HepG2 (cell line): ENCODE measurements around the gene ATP8A2. TPM values are rescaled to one million over a fixed set of nuclear protein-coding genes. Genes with fewer than 3 reads are reported as not detected.

Experiments used
- ATAC-seq: fragments of 200-7000 bp; cut with Tn5 transposase; 3 replicates; pipeline ENCODE4 v1.9.1; 2020; ENCODE audit warnings: mild to moderate bottlenecking, moderate library complexity
- BruUV-seq: library from RNA; stranded (reverse); fragments of 400-500 nt; replicated peaks from 2 replicates; lab custom pipeline; 2021; lab: Mats Ljungman, UMichigan
- CTCF ChIA-PET: fragments of 300-600 bp; formaldehyde crosslinking; extraction: SDS; loops from one replicate; lab custom pipeline; 2021; ENCODE audit warnings: low total read pairs, inconsistent platforms, low intra/inter-chr PET ratio; lab: Yijun Ruan, JAX
- POLR2A ChIA-PET: fragments of 350-600 bp; sonication (Branson Sonifier 250); formaldehyde crosslinking; loops from one replicate; lab custom pipeline; 2020; ENCODE audit warnings: antibody characterized with exemption, inconsistent platforms; lab: Yijun Ruan, JAX
- DNase-seq: peaks from one replicate; pipeline ENCODE4 v3.0.0-alpha.2; 2015; ENCODE audit warnings: low spot score
- FAIRE-seq: peaks from 3 replicates; lab custom pipeline; 2011; peaks lifted over from hg19 to GRCh38; lab: Jason Lieb, UNC
- H2AFZ ChIP-seq: one replicate; pipeline ENCODE4 v1.6.1; 2011; ENCODE audit warnings: low read length, inconsistent platforms
- H3K27ac ChIP-seq: fragments of 300-600 bp; 3 replicates; pipeline ENCODE4 v1.8.0; 2011; ENCODE audit warnings: mixed run types, mild to moderate bottlenecking, mixed read lengths, low read length, inconsistent platforms; ENCODE audit not compliant: insufficient read depth; ENCODE audit errors: extremely low read length
- H3K27me3 ChIP-seq, 2 experiments: fragments of 200-600 bp in 1 of 2; 2 replicates in 1 of 2; 3 replicates in 1 of 2; pipeline versions ENCODE4 v1.6.0 to v1.8.0; 2011; ENCODE audit warnings: low read length in 2 of 2, mild to moderate bottlenecking in 2 of 2, moderate library complexity in 2 of 2, inconsistent platforms in 1 of 2; ENCODE audit not compliant: insufficient read depth in 2 of 2, control insufficient read depth in 1 of 2
- H3K36me3 ChIP-seq, 2 experiments: fragments of 200-600 bp in 1 of 2; replicated peaks in 1 of 2; 2 replicates in 1 of 2; 3 replicates in 1 of 2; pipeline versions ENCODE4 v1.5.1 to v1.8.0; 2011; ENCODE audit warnings: low read length in 2 of 2, inconsistent platforms in 1 of 2; ENCODE audit not compliant: insufficient read depth in 2 of 2, control insufficient read depth in 1 of 2
- H3K4me1 ChIP-seq: 2 replicates; pipeline ENCODE4 v1.5.1; 2012; ENCODE audit warnings: low read length, inconsistent platforms; ENCODE audit not compliant: insufficient read depth
- H3K4me2 ChIP-seq: 2 replicates; pipeline ENCODE4 v1.6.0; 2011; ENCODE audit warnings: low read depth, low read length, inconsistent platforms
- H3K4me3 ChIP-seq, 3 experiments: fragments of 200-600 bp in 1 of 3; sonication (generic), shearing (Covaris generic) in 1 of 3; replicated peaks in 1 of 3; 2 replicates each; pipeline ENCODE4 v1.5.1; 2011 to 2016; ENCODE audit warnings: low read length in 3 of 3, inconsistent platforms in 2 of 3, low read depth in 2 of 3, mild to moderate bottlenecking in 2 of 3, control low read depth in 1 of 3, mixed read lengths in 1 of 3; ENCODE audit not compliant: insufficient read depth in 1 of 3
- H3K79me2 ChIP-seq: one replicate; pipeline ENCODE4 v1.6.1; 2011; ENCODE audit warnings: low read length, inconsistent platforms; ENCODE audit not compliant: insufficient read depth
- H3K9ac ChIP-seq: 2 replicates; pipeline ENCODE4 v1.6.0; 2011; ENCODE audit warnings: mild to moderate bottlenecking, low read depth, low read length, inconsistent platforms; ENCODE audit not compliant: insufficient read depth
- H3K9me3 ChIP-seq: 2 replicates; pipeline ENCODE4 v1.5.1; 2012; ENCODE audit warnings: mild to moderate bottlenecking, low read length
- H4K20me1 ChIP-seq: 2 replicates; pipeline ENCODE4 v1.6.0; 2011; ENCODE audit warnings: inconsistent platforms, mild to moderate bottlenecking, low read length, moderate library complexity; ENCODE audit not compliant: insufficient read depth
- BRD4 ChIP-seq: sonication (generic); formaldehyde crosslinking; IDR thresholded peaks from 2 replicates; pipeline ENCODE4 v1.4.0; 2020; ENCODE audit warnings: missing genetic modification reagents
- HIVEP1 ChIP-seq: sonication (generic); formaldehyde crosslinking; IDR thresholded peaks from 2 replicates; pipeline ENCODE4 v1.4.0; 2020; ENCODE audit warnings: mild to moderate bottlenecking, missing genetic modification reagents
- KLF6 ChIP-seq: IDR thresholded peaks from 2 replicates; pipeline ENCODE4 v1.8.0; 2016; ENCODE audit warnings: missing biosample characterization, missing genetic modification reagents
- NR2C2 ChIP-seq: sonication (generic); formaldehyde crosslinking; IDR thresholded peaks from 2 replicates; pipeline ENCODE4 v1.4.0; 2020; ENCODE audit warnings: missing genetic modification reagents, mild to moderate bottlenecking, moderate library complexity, borderline replicate concordance
- PRPF4 ChIP-seq: fragments of 200-400 bp; formaldehyde crosslinking; IDR thresholded peaks from 2 replicates; pipeline ENCODE4 v1.6.1; 2016; ENCODE audit warnings: low read length, low read depth; ENCODE audit not compliant: poor library complexity, severe bottlenecking
- ZNF343 ChIP-seq: sonication (generic); formaldehyde crosslinking; IDR thresholded peaks from 2 replicates; pipeline ENCODE4 v1.4.0; 2020; ENCODE audit warnings: mild to moderate bottlenecking, missing genetic modification reagents
- ZNF432 ChIP-seq: sonication (generic); formaldehyde crosslinking; IDR thresholded peaks from 2 replicates; pipeline ENCODE4 v1.5.0; 2020; ENCODE audit warnings: missing genetic modification reagents, mild to moderate bottlenecking, borderline replicate concordance
- ZNF724P ChIP-seq: sonication (generic); formaldehyde crosslinking; IDR thresholded peaks from 2 replicates; pipeline ENCODE4 v1.8.0; 2022; ENCODE audit warnings: missing genetic modification reagents, borderline replicate concordance
- ZNF782 ChIP-seq: sonication (generic); formaldehyde crosslinking; IDR thresholded peaks from 2 replicates; pipeline ENCODE4 v1.4.0; 2020; ENCODE audit warnings: missing genetic modification reagents, mild to moderate bottlenecking, borderline replicate concordance
- WGBS: methylation state at CpG from one replicate; pipeline ENCODE4 v1.1.6; 2017; ENCODE audit warnings: low lambda C conversion rate; 5-methylcytosine and 5-hydroxymethylcytosine counted together
- in situ Hi-C: cut with HindIII; loops from 2 replicates; pipeline ENCODE4 v1.10.0; 2017; ENCODE audit warnings: low pct_unique_long_range_greater_than_20kb; ENCODE audit not compliant: extremely low pct_ligation_motif_present
- intact Hi-C: fragments of 100-400 bp; cut with micrococcal nuclease; formaldehyde crosslinking; loops from one replicate; pipeline ENCODE4 v1.10.0; 2022; ENCODE audit not compliant: unreplicated experiment
- polyA plus RNA-seq, 8 experiments: library from polyadenylated mRNA; depleted of rRNA in 3 of 8; stranded (reverse) in 7 of 8; unstranded in 1 of 8; fragments of >200 nt; fragmentation: Illumina TruSeq in 4 of 8; extraction: Trizol in 4 of 8; gene quantifications; 2 replicates each; pipeline versions ENCODE4 v1.2.1 to v1.2.3, GENCODE V29; 2011 to 2016; ENCODE audit warnings: low read depth in 4 of 8, missing spikeins in 1 of 8, mixed read lengths in 1 of 8; ENCODE audit not compliant: insufficient read depth in 1 of 8
- total RNA-seq, 5 experiments: library from RNA; depleted of rRNA; stranded (reverse); fragments of >200 nt; fragmentation: Illumina TruSeq; extraction: Trizol; gene quantifications; 2 replicates each; pipeline ENCODE4 v1.2.3, GENCODE V29; 2016; ENCODE audit warnings: low read depth in 1 of 5
- TF ChIP-seq, protein P1 (sequence below): IDR thresholded peaks from 2 replicates; pipeline ENCODE4 v1.6.1; 2018; ENCODE audit warnings: missing genetic modification reagents, mild to moderate bottlenecking, missing compliant biosample characterization
- TF ChIP-seq, protein P2 (sequence below): IDR thresholded peaks from 2 replicates; pipeline ENCODE4 v1.6.1; 2012; ENCODE audit warnings: low read length, improper control_type of control experiment
- TF ChIP-seq, protein P3 (sequence below): sonication (generic); formaldehyde crosslinking; IDR thresholded peaks from 2 replicates; pipeline ENCODE4 v1.4.0; 2020; ENCODE audit warnings: mild to moderate bottlenecking, missing genetic modification reagents

The ATP8A2 gene
- total and polyA plus RNA-seq, 2 of the 13 experiments (the other 11 are each of a cell fraction or from before 2014, with no cell fraction given) = 0.09 TPM; not detected in 1

DNA sequence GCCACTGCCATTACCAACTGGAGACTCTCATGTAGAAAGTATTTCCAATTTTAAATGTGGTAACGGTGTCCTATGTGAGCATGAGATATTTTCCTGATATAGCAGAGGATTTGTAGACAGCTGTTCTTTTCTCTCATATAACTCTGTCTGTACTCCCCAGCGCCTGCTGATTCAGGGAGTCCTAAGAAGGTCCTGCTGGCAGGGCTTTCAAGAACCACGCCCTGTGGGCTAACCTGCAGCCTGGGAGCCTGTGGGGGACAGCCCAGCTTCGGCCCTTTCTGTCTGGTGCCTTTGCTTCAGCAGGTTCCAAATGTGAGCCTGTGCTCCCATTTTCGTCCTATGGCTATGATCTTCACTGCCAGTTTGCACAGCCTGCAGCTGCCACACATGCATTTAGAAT is 316.8 kb downstream of the ATP8A2 start:
- in situ Hi-C loops = no loop called here
- H3K79me2 ChIP-seq = no peaks in the 10 kb centered on the region
- CTCF ChIA-PET = no interaction called here
- no peaks in the 10 kb centered on the region for H3K36me3 ChIP-seq
- H3K9me3 ChIP-seq = no peaks in the 10 kb centered on the region
- no peak overlapping the region for H2AFZ ChIP-seq
- no peak overlapping the region for H3K4me2 ChIP-seq
- POLR2A ChIA-PET = no interaction called here
- no peak overlapping the region for H3K9ac ChIP-seq
- ATAC-seq (no peak), DNase-seq (no peak), FAIRE-seq (no peak)
- 14% methylated on average over 3 of the region's 5 CpGs for WGBS
- H3K27me3 ChIP-seq = no peaks in the 10 kb centered on the region
- no peaks in the 10 kb centered on the region for H3K4me1 ChIP-seq
- H4K20me1 ChIP-seq = no peaks in the 10 kb centered on the region
- no peak overlapping the region for H3K27ac ChIP-seq
- intact Hi-C loops = no loop called here
- TF ChIP-seq, protein P1, sequence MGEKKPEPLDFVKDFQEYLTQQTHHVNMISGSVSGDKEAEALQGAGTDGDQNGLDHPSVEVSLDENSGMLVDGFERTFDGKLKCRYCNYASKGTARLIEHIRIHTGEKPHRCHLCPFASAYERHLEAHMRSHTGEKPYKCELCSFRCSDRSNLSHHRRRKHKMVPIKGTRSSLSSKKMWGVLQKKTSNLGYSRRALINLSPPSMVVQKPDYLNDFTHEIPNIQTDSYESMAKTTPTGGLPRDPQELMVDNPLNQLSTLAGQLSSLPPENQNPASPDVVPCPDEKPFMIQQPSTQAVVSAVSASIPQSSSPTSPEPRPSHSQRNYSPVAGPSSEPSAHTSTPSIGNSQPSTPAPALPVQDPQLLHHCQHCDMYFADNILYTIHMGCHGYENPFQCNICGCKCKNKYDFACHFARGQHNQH (CRISPR knock-in tag) = no peak
- TF ChIP-seq ZNF432 = no peak
- TF ChIP-seq, protein P2, sequence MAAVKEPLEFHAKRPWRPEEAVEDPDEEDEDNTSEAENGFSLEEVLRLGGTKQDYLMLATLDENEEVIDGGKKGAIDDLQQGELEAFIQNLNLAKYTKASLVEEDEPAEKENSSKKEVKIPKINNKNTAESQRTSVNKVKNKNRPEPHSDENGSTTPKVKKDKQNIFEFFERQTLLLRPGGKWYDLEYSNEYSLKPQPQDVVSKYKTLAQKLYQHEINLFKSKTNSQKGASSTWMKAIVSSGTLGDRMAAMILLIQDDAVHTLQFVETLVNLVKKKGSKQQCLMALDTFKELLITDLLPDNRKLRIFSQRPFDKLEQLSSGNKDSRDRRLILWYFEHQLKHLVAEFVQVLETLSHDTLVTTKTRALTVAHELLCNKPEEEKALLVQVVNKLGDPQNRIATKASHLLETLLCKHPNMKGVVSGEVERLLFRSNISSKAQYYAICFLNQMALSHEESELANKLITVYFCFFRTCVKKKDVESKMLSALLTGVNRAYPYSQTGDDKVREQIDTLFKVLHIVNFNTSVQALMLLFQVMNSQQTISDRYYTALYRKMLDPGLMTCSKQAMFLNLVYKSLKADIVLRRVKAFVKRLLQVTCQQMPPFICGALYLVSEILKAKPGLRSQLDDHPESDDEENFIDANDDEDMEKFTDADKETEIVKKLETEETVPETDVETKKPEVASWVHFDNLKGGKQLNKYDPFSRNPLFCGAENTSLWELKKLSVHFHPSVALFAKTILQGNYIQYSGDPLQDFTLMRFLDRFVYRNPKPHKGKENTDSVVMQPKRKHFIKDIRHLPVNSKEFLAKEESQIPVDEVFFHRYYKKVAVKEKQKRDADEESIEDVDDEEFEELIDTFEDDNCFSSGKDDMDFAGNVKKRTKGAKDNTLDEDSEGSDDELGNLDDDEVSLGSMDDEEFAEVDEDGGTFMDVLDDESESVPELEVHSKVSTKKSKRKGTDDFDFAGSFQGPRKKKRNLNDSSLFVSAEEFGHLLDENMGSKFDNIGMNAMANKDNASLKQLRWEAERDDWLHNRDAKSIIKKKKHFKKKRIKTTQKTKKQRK = no peak
- BruUV-seq = no TSS peak
- no peak overlapping the region for H3K4me3 ChIP-seq

DNA sequence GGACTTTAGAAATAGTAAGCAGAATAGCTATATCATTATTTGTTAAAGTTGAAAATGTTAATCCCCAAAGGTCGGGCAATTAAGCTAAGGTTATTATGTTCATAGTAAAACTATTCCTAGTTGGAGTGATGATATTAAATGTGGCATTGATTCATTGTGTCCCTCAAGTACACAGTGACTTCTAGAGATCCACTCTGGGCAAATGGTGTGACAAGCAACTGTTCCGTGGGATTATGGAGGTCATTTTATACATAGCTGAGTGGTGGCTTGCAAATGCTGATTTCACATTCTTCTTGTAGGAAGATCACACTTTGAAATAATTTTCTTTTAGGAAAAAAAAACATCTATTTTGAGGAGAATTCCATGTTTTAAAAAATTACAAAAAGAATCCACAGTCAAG is 317.8 kb downstream of the ATP8A2 start:
- no peaks in the 10 kb centered on the region for H3K27me3 ChIP-seq
- H3K4me3 ChIP-seq = no peak overlapping the region
- no peak overlapping the region for H3K27ac ChIP-seq
- no peaks in the 10 kb centered on the region for H3K36me3 ChIP-seq
- no peaks in the 10 kb centered on the region for H3K9me3 ChIP-seq
- CTCF ChIA-PET = no interaction called here
- FAIRE-seq = no peak
- BruUV-seq = no TSS peak
- H3K79me2 ChIP-seq = no peaks in the 10 kb centered on the region
- intact Hi-C loops (no loop called here), in situ Hi-C loops (no loop called here)
- POLR2A ChIA-PET = no interaction called here
- WGBS = 18% methylated on average over 2 of the region's 2 CpGs
- DNase-seq = no peak
- no peaks in the 10 kb centered on the region for H4K20me1 ChIP-seq
- H2AFZ ChIP-seq = no peak overlapping the region
- TF ChIP-seq NR2C2 (no peak), ZNF343 (CRISPR knock-in tag) (no peak), BRD4 (CRISPR knock-in tag) (no peak), PRPF4 (no peak), ZNF724P (CRISPR knock-in tag) (no peak), ZNF782 (CRISPR knock-in tag) (no peak), HIVEP1 (no peak), KLF6 (CRISPR knock-in tag) (no peak)
- TF ChIP-seq, protein P3, sequence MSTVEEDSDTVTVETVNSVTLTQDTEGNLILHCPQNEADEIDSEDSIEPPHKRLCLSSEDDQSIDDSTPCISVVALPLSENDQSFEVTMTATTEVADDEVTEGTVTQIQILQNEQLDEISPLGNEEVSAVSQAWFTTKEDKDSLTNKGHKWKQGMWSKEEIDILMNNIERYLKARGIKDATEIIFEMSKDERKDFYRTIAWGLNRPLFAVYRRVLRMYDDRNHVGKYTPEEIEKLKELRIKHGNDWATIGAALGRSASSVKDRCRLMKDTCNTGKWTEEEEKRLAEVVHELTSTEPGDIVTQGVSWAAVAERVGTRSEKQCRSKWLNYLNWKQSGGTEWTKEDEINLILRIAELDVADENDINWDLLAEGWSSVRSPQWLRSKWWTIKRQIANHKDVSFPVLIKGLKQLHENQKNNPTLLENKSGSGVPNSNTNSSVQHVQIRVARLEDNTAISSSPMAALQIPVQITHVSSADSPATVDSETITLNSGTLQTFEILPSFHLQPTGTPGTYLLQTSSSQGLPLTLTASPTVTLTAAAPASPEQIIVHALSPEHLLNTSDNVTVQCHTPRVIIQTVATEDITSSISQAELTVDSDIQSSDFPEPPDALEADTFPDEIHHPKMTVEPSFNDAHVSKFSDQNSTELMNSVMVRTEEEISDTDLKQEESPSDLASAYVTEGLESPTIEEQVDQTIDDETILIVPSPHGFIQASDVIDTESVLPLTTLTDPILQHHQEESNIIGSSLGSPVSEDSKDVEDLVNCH = no peak
- no peak for ATAC-seq
- no peaks in the 10 kb centered on the region for H3K4me1 ChIP-seq
- H3K9ac ChIP-seq = no peak overlapping the region
- no peak overlapping the region for H3K4me2 ChIP-seq
